Fibroblast of lung (primary cell): Measurements from ENCODE around the gene C11orf52. TPM values are rescaled to one million over a fixed set of nuclear protein-coding genes. Genes with fewer than 3 reads are reported as not detected.
A peak's percentile ranks its signal among the peaks of the same experiment; 100 is the strongest.

Source experiments
- DNase-seq, 2 donors: peaks; one replicate each; pipeline versions ENCODE4 v3.0.0 to v3.0.0-alpha.2; 2010; ENCODE audit warnings: low read depth in 2 of 2
- H2AFZ ChIP-seq: 2 replicates; pipeline ENCODE4 v1.5.1; 2012; ENCODE audit warnings: low read length, control low read depth, inconsistent platforms
- H3K27ac ChIP-seq: 2 replicates; pipeline ENCODE4 v1.5.1; 2011; ENCODE audit warnings: low read length, control low read depth; ENCODE audit not compliant: insufficient read depth
- H3K27me3 ChIP-seq: 2 replicates; pipeline ENCODE4 v1.5.1; 2011; ENCODE audit warnings: mild to moderate bottlenecking, low read length; ENCODE audit not compliant: control insufficient read depth, insufficient read depth
- H3K36me3 ChIP-seq: 2 replicates; pipeline ENCODE4 v1.5.1; 2011; ENCODE audit warnings: low read length; ENCODE audit not compliant: control insufficient read depth, insufficient read depth
- H3K4me1 ChIP-seq: 2 replicates; pipeline ENCODE4 v1.5.1; 2011; ENCODE audit warnings: low read length; ENCODE audit not compliant: control insufficient read depth, insufficient read depth; ENCODE audit errors: extremely low read depth
- H3K4me2 ChIP-seq: 2 replicates; pipeline ENCODE4 v1.5.1; 2011; ENCODE audit warnings: low read length, control low read depth; ENCODE audit not compliant: insufficient read depth; ENCODE audit errors: extremely low read depth
- H3K4me3 ChIP-seq, 4 experiments: fragments of 200-600 bp in 1 of 4; sonication (generic) in 1 of 4; replicated peaks in 1 of 4; 2 replicates each; pipeline ENCODE4 v1.5.1; 2011 to 2016; ENCODE audit warnings: low read length in 4 of 4, low read depth in 3 of 4, mild to moderate bottlenecking in 3 of 4, control low read depth in 2 of 4, inconsistent platforms in 1 of 4, mixed read lengths in 1 of 4; ENCODE audit not compliant: insufficient read depth in 1 of 4; ENCODE audit errors: control extremely low read depth in 1 of 4
- H3K79me2 ChIP-seq: 2 replicates; pipeline ENCODE4 v1.5.1; 2012; ENCODE audit warnings: mild to moderate bottlenecking, low read length, inconsistent platforms; ENCODE audit not compliant: control insufficient read depth, insufficient read depth
- H3K9ac ChIP-seq: 2 replicates; pipeline ENCODE4 v1.5.1; 2011; ENCODE audit warnings: mild to moderate bottlenecking, low read length, control low read depth; ENCODE audit not compliant: insufficient read depth
- H3K9me3 ChIP-seq: 2 replicates; pipeline ENCODE4 v1.5.1; 2012; ENCODE audit warnings: low read depth, low read length; ENCODE audit not compliant: control insufficient read depth, insufficient read depth
- H4K20me1 ChIP-seq: 2 replicates; pipeline ENCODE4 v1.5.1; 2011; ENCODE audit warnings: low read length; ENCODE audit not compliant: control insufficient read depth, insufficient read depth; ENCODE audit errors: extremely low read depth
- CTCF ChIP-seq, 2 donors: IDR thresholded peaks in 1 of 2; conservative IDR thresholded peaks in 1 of 2; 1 replicate in 1 of 2; 2 replicates in 1 of 2; pipeline ENCODE4 v1.5.1; 2011 to 2012; ENCODE audit warnings: low read length in 2 of 2, control low read depth in 1 of 2, inconsistent platforms in 1 of 2, low read depth in 1 of 2, mild to moderate bottlenecking in 1 of 2
- EZH2 ChIP-seq: IDR thresholded peaks from 2 replicates; pipeline ENCODE4 v1.5.1; 2012; ENCODE audit warnings: low read length, control low read depth, mild to moderate bottlenecking; ENCODE audit errors: missing control alignments
- polyA plus RNA-seq, 2 donors: library from polyadenylated mRNA; depleted of rRNA in 1 of 2; stranded (reverse) in 1 of 2; unstranded in 1 of 2; fragments of >200 nt; gene quantifications; 2 replicates each; pipeline ENCODE4 v1.2.1, GENCODE V29; 2011 to 2012; ENCODE audit warnings: missing spikeins in 1 of 2
- total RNA-seq: library from RNA; depleted of rRNA; stranded (reverse); fragments of >200 nt; gene quantifications from 2 replicates; pipeline ENCODE4 v1.2.1, GENCODE V29; 2014

C11orf52 gene
- total and polyA plus RNA-seq, 2 donors (not counting 1 experiment from before 2014, with no cell fraction given), result 0.99 to 1.3 TPM

- no peak overlapping the region for H3K27ac ChIP-seq
- H3K4me2 ChIP-seq, result no peak overlapping the region
- no peak overlapping the region for H3K9ac ChIP-seq
- H2AFZ ChIP-seq, result no peak overlapping the region
- H3K9me3 ChIP-seq, result no peaks in the 10 kb centered on the region
- peak in 1 of 2 donors; percentile 20 for DNase-seq
- no peaks in the 10 kb centered on the region for H4K20me1 ChIP-seq
- H3K4me3 ChIP-seq, result peak overlapping the region in 1 of 4 experiments; percentile 64
- no peaks in the 10 kb centered on the region for H3K36me3 ChIP-seq
- no peaks in the 10 kb centered on the region for H3K27me3 ChIP-seq
- no peak for TF ChIP-seq CTCF (conservative IDR thresholded peaks at IDR 0.05 in 1 of 2, IDR thresholded peaks at IDR 0.05 in 1 of 2; ENCODE audit: low read depth in 1 of 2, low read length in 2 of 2)
- no peak for TF ChIP-seq EZH2
- H3K79me2 ChIP-seq, result no peaks in the 10 kb centered on the region
- H3K4me1 ChIP-seq, result peaks cover 16% of the 10 kb centered on the region
These were observed 7.8 kb upstream of the C11orf52 start for GRCh38 chr11:111910676-111911562.

GRCh38 chr11:111911563-111912401, 6.9 kb upstream of the C11orf52 start, which contains the start of gene CRYAB:
Gene CRYAB, minus strand, starts transcription at chr11:111911770. Its CDS starts 46 bp downstream, at chr11:111911724.
- H3K4me1 ChIP-seq, result peaks cover 16% of the 10 kb centered on the region
- H3K4me3 ChIP-seq, result peak within 1 kb of the TSS in 3 of 4 experiments; percentile 5 to 64 (median 19)
- peak; percentile 78 to 84 for DNase-seq
- peak within 1 kb of the TSS; percentile 7 for H3K27ac ChIP-seq
- peak within 1 kb of the TSS; percentile 16 for H3K9ac ChIP-seq
- peak within 1 kb of the TSS; percentile 46 for H3K4me2 ChIP-seq
- no peaks in the 10 kb centered on the region for H4K20me1 ChIP-seq
- no peaks in the 10 kb centered on the region for H3K27me3 ChIP-seq
- TF ChIP-seq EZH2 (no peak), CTCF (conservative IDR thresholded peaks at IDR 0.05 in 1 of 2, IDR thresholded peaks at IDR 0.05 in 1 of 2; ENCODE audit: low read depth in 1 of 2, low read length in 2 of 2) (no peak)
- H3K79me2 ChIP-seq, result no peaks in the 10 kb centered on the region
- H3K9me3 ChIP-seq, result no peaks in the 10 kb centered on the region
- peak within 1 kb of the TSS; percentile 36 for H2AFZ ChIP-seq
- no peaks in the 10 kb centered on the region for H3K36me3 ChIP-seq

GRCh38 chr11:111912535-111912934, 6.2 kb upstream of the C11orf52 start, which contains the start of gene HSPB2:
Gene HSPB2, plus strand, starts transcription at chr11:111912734. Its CDS starts 96 bp downstream, at chr11:111912830.
- peaks cover 16% of the 10 kb centered on the region for H3K4me1 ChIP-seq
- H2AFZ ChIP-seq, result peak within 1 kb of the TSS; percentile 79
- H3K79me2 ChIP-seq, result no peaks in the 10 kb centered on the region
- no peak for DNase-seq
- H3K4me2 ChIP-seq, result peak within 1 kb of the TSS; percentile 64
- H3K27me3 ChIP-seq, result no peaks in the 10 kb centered on the region
- TF ChIP-seq CTCF (conservative IDR thresholded peaks at IDR 0.05 in 1 of 2, IDR thresholded peaks at IDR 0.05 in 1 of 2; ENCODE audit: low read depth in 1 of 2, low read length in 2 of 2), result no peak
- no peak for TF ChIP-seq EZH2
- no peaks in the 10 kb centered on the region for H3K9me3 ChIP-seq
- H3K4me3 ChIP-seq, result peak within 1 kb of the TSS; percentile 5 to 64 (median 15)
- no peaks in the 10 kb centered on the region for H3K36me3 ChIP-seq
- peak within 1 kb of the TSS; percentile 65 for H3K9ac ChIP-seq
- H3K27ac ChIP-seq, result peak within 1 kb of the TSS; percentile 65
- H4K20me1 ChIP-seq, result no peaks in the 10 kb centered on the region
